Epithelial cell of esophagus (primary cell): Measurements from ENCODE around the gene AMBRA1.

ENCODE experiments used
- DNase-seq: peaks from one replicate; pipeline ENCODE4 v3.0.0; 2010; ENCODE audit warnings: low read depth
- H3K4me3 ChIP-seq: 2 replicates; pipeline ENCODE4 v1.5.1; 2011; ENCODE audit warnings: mild to moderate bottlenecking, low read length, control low read depth
- TF ChIP-seq, protein P1 (sequence below): IDR thresholded peaks from 2 replicates; pipeline ENCODE4 v1.5.1; 2011; ENCODE audit warnings: low read depth, mild to moderate bottlenecking, low read length, control low read depth, inconsistent platforms; ENCODE audit not compliant: insufficient read depth; ENCODE audit errors: missing control alignments

Gene AMBRA1

DNA sequence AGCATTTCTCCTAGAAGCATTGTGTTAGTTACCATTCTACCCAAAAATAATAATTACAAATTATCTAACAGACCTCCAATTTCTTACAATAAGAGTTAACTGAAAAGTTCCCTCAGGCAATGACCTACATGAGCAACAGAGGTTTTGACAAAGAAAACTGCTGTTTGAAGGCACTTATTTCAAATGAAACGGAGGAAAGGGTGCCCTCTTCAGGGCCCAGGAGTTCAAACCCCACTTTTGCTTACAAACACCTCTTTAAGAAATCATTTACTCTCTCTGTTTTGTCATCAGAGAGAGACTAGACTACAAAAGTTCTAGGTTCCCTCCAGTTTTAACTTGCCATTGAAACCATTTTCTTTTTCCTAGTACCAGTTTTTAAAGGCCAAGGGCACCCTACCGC is 56.7 kb downstream of the AMBRA1 start:
- H3K4me3 ChIP-seq: no peak overlapping the region
- no peak for DNase-seq
- TF ChIP-seq, protein P1, sequence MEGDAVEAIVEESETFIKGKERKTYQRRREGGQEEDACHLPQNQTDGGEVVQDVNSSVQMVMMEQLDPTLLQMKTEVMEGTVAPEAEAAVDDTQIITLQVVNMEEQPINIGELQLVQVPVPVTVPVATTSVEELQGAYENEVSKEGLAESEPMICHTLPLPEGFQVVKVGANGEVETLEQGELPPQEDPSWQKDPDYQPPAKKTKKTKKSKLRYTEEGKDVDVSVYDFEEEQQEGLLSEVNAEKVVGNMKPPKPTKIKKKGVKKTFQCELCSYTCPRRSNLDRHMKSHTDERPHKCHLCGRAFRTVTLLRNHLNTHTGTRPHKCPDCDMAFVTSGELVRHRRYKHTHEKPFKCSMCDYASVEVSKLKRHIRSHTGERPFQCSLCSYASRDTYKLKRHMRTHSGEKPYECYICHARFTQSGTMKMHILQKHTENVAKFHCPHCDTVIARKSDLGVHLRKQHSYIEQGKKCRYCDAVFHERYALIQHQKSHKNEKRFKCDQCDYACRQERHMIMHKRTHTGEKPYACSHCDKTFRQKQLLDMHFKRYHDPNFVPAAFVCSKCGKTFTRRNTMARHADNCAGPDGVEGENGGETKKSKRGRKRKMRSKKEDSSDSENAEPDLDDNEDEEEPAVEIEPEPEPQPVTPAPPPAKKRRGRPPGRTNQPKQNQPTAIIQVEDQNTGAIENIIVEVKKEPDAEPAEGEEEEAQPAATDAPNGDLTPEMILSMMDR: peak; percentile 13

DNA sequence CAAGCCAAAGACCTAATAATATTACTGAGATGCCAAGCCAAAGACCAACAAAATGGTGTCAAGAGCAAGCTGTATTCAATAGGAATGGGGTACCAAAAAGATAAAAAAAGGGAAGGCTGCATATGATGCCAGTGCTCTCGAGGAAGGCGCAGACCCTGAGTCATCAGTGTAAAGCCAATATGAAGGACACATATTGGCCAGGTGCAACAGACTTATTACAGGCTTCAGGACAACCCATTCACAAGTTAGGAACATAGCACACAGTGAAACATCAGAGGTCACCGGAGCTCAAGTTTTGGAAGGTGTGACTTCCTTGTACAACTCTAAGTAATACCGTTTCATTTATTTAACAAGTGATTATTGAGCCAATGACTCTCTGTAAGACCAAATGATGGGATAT is 58.1 kb downstream of the AMBRA1 start:
- DNase-seq: no peak
- TF ChIP-seq, protein P1: no peak
- H3K4me3 ChIP-seq: no peak overlapping the region

DNA sequence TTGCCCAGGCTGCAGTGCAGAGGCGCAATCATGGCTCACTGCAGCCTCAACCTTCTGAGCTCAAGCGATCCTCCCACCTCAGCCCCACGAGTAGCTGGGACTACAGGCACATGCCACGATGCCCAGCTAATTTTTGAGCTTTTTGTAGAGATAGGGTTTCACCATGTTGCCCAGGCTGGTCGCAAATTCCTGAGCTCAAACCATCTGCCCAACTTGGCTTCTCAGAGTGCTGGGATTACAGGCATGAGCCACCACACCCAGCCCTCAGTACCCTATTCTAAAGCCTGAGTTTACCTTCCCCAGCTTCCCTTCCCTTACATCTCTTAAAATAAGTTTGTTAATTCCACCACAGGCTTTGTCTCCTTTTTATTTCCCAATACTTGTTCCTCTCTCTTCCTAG is 59.1 kb downstream of the AMBRA1 start:
- TF ChIP-seq, protein P1: no peak
- no peak overlapping the region for H3K4me3 ChIP-seq
- DNase-seq: no peak

DNA sequence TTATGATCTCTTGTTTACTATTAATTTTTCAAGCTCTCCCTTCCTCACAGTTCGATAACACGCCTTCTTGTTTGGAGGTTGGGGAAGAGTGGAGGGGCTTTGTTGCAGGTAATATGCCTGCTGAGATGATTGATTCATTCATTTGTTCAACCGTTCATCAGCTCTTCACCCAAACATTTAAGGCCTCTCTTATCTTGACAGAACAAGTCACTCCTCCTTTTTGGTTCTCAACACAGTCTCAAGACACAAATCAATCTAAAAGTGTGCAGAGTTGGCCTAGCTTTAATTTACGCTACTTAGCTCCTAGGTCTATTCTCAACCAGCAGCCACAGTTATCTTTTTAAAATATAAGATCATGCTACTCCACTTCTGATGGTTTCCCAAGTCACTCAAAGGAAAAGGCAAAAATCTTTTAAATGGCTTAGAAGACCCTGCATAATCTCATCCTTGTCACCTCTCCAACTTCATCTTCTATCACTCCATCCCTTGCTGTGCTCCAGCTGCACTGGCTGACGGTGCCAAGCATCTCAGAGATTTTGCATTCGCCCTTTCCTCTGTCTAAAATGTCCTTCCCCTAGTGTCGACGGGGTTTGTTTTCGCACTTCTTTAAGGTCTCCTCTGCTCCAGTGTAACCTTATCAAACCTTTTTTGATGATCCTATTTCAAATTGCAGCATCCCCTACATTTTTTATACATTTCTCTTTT is 60.3 kb downstream of the AMBRA1 start:
- TF ChIP-seq, protein P1: no peak
- H3K4me3 ChIP-seq: no peak overlapping the region
- no peak for DNase-seq

DNA sequence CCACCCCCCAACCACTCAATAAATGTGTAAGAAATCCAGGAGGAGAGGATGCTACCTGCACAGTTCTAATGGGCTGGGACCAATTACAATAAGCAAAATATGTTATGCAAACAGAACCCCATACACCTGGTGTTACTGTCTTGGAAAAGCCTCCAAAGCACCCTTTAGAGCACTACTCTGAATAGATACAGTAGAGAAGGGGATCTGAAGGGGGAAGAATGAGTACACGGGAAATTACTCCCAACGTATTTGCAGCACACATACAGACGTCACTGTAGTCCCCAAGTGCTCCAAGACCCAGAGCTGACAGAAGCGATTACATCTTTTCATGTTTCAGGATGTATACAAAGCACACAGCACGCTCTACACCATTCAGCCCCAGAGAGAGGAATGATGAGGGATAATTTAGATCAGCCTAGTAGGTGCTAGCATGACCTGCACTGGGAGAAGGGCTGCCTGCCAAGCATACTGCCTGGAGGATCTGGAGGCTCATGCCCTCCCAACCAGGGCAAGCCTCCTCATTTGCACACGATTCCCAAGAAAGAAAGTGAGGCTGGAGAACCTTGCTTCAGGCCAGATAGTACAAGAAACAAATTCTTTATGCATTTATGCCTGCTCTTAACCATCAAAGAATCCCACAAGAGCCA is 63.8 kb downstream of the AMBRA1 start:
- TF ChIP-seq, protein P1: no peak
- no peak for DNase-seq
- no peak overlapping the region for H3K4me3 ChIP-seq

DNA sequence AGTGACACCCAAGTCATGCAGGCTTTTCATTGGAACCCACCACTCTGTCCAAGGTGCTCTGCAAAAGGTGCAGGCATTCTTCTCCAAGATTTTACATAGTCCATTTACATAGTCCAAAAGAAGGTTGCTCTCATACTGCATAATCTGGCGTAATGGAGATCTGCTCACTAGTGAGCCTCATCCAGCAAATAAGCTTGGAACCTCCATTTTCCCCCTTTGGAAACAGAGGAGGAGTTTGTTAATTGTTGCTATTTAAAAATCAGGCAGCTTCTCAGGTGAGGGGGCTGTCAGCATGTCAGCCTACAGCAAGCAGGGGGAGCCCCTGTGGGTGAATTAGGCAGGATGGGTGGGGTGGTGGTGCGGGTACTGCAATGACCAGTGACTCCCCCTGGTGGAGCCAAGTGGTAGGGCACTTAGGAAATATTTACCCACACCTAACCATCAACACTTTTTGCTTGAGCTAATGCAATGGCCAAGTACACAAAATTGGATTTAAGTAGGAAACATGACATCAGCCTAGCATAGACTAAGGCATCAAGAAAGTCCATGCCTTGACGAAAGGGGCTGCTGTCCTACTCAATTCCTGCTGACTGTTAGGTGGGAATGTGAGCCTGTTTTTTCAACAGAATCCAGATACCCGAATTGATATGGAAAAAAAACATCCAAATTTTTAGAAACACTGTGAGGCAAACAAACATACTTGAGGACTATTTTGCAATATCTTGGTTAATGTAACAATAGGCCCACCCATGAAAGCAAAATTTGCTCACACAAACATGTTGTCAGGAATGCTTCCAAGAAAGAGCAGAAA is 64.5 kb downstream of the AMBRA1 start:
- peak; percentile 71 for DNase-seq
- TF ChIP-seq, protein P1: peak; percentile 93
- H3K4me3 ChIP-seq: no peak overlapping the region
